H9 (cell line): Measurements from ENCODE around the gene TNIK. TPM values are rescaled to one million over a fixed set of nuclear protein-coding genes. Genes with fewer than 3 reads are reported as not detected.

Experiments used
- DNase-seq: peaks from one replicate; pipeline ENCODE4 v3.0.0-alpha.2; 2017
- H2AFZ ChIP-seq: one replicate; pipeline ENCODE4 v1.6.1; 2013; ENCODE audit warnings: mild to moderate bottlenecking, low read length, control low read depth, moderate library complexity
- H2AK5ac ChIP-seq: 2 replicates; pipeline ENCODE4 v1.6.1; 2013; ENCODE audit warnings: low read length, control low read depth, mixed read lengths; ENCODE audit not compliant: insufficient read length
- H2BK120ac ChIP-seq: one replicate; pipeline ENCODE4 v1.6.1; 2013; ENCODE audit warnings: low read depth, mild to moderate bottlenecking, low read length, control low read depth, inconsistent platforms; ENCODE audit not compliant: poor library complexity, severe bottlenecking
- H2BK12ac ChIP-seq: 2 replicates; pipeline ENCODE4 v1.6.1; 2013; ENCODE audit warnings: low read length, control low read depth, mixed read lengths, low read depth; ENCODE audit not compliant: insufficient read length
- H2BK15ac ChIP-seq: 2 replicates; pipeline ENCODE4 v1.6.1; 2013; ENCODE audit warnings: low read depth, low read length, control low read depth
- H2BK20ac ChIP-seq: one replicate; pipeline ENCODE4 v1.6.1; 2013; ENCODE audit warnings: low read depth, mild to moderate bottlenecking, low read length, control low read depth, inconsistent platforms; ENCODE audit not compliant: poor library complexity, severe bottlenecking
- H2BK5ac ChIP-seq: 2 replicates; pipeline ENCODE4 v1.6.1; 2013; ENCODE audit warnings: low read length, control low read depth, mixed read lengths; ENCODE audit not compliant: insufficient read length
- H3K14ac ChIP-seq: 2 replicates; pipeline ENCODE4 v1.6.1; 2013; ENCODE audit warnings: low read length, control low read depth; ENCODE audit not compliant: insufficient read depth
- H3K18ac ChIP-seq: 2 replicates; pipeline ENCODE4 v1.6.1; 2013; ENCODE audit warnings: low read depth, mild to moderate bottlenecking, mixed read lengths, low read length, control low read depth; ENCODE audit not compliant: insufficient read length
- H3K23ac ChIP-seq: 2 replicates; pipeline ENCODE4 v1.6.1; 2013; ENCODE audit warnings: low read length, control low read depth, mixed read lengths, low read depth; ENCODE audit not compliant: insufficient read length
- H3K23me2 ChIP-seq: 2 replicates; pipeline ENCODE4 v1.6.1; 2013; ENCODE audit warnings: low read depth, mild to moderate bottlenecking, mixed read lengths, low read length, control low read depth; ENCODE audit not compliant: insufficient read length, poor library complexity, severe bottlenecking
- H3K27ac ChIP-seq: 2 replicates; pipeline ENCODE4 v1.5.1; 2013; ENCODE audit warnings: low read length, control low read depth, mixed read lengths, low read depth; ENCODE audit not compliant: insufficient read length
- H3K27me3 ChIP-seq: 2 replicates; pipeline ENCODE4 v1.6.1; 2013; ENCODE audit warnings: low read length, control low read depth, inconsistent platforms; ENCODE audit not compliant: insufficient read depth
- H3K4ac ChIP-seq: 2 replicates; pipeline ENCODE4 v1.6.1; 2013; ENCODE audit warnings: low read depth, mild to moderate bottlenecking, control low read depth, inconsistent platforms, low read length, moderate library complexity
- H3K4me1 ChIP-seq: 2 replicates; pipeline ENCODE4 v1.6.1; 2013; ENCODE audit warnings: low read length, control low read depth, inconsistent platforms; ENCODE audit not compliant: insufficient read depth
- H3K4me2 ChIP-seq: 2 replicates; pipeline ENCODE4 v1.6.1; 2013; ENCODE audit warnings: low read length, control low read depth, mixed read lengths; ENCODE audit not compliant: insufficient read length, insufficient read depth
- H3K56ac ChIP-seq: 2 replicates; pipeline ENCODE4 v1.6.1; 2013; ENCODE audit warnings: low read depth, mild to moderate bottlenecking, mixed read lengths, low read length, control low read depth; ENCODE audit not compliant: insufficient read length
- H3K79me1 ChIP-seq: 2 replicates; pipeline ENCODE4 v1.6.1; 2013; ENCODE audit warnings: low read depth, mild to moderate bottlenecking, moderate library complexity, low read length, control low read depth, inconsistent platforms; ENCODE audit not compliant: insufficient read depth, poor library complexity, severe bottlenecking
- H3K79me2 ChIP-seq: 2 replicates; pipeline ENCODE4 v1.6.1; 2013; ENCODE audit warnings: low read length, control low read depth, inconsistent platforms; ENCODE audit not compliant: insufficient read depth
- H3K9ac ChIP-seq: 2 replicates; pipeline ENCODE4 v1.6.1; 2013; ENCODE audit warnings: low read length, control low read depth, mixed read lengths; ENCODE audit not compliant: insufficient read length; ENCODE audit errors: extremely low read depth
- H3K9me3 ChIP-seq: one replicate; pipeline ENCODE4 v1.6.1; 2013; ENCODE audit warnings: low read depth, low read length, inconsistent platforms; ENCODE audit not compliant: control insufficient read depth
- H3T11ph ChIP-seq: one replicate; pipeline ENCODE4 v1.6.1; 2013; ENCODE audit warnings: mild to moderate bottlenecking, low read length, control low read depth, inconsistent platforms
- H4K20me1 ChIP-seq: one replicate; pipeline ENCODE4 v1.6.1; 2013; ENCODE audit not compliant: control insufficient read depth, insufficient read length, insufficient read depth
- H4K5ac ChIP-seq: 2 replicates; pipeline ENCODE4 v1.6.1; 2013; ENCODE audit warnings: low read depth, mild to moderate bottlenecking, mixed read lengths, low read length, control low read depth; ENCODE audit not compliant: insufficient read length
- H4K8ac ChIP-seq: replicated peaks from 2 replicates; pipeline ENCODE4 v1.6.1; 2013; ENCODE audit warnings: low read length, control low read depth, mixed read lengths, low read depth; ENCODE audit not compliant: insufficient read length
- H4K91ac ChIP-seq: 2 replicates; pipeline ENCODE4 v1.6.1; 2013; ENCODE audit warnings: low read depth, mild to moderate bottlenecking, moderate library complexity, mixed read lengths, low read length, control low read depth; ENCODE audit not compliant: insufficient read length
- H3K27ac Mint-ChIP-seq, 3 experiments: 2 replicates in 2 of 3; 3 replicates in 1 of 3; pipeline ENCODE4 v1.8.0; 2020 to 2021; ENCODE audit warnings: mixed read lengths in 3 of 3, mild to moderate bottlenecking in 1 of 3, moderate library complexity in 1 of 3
- H3K27me3 Mint-ChIP-seq: 2 replicates; pipeline ENCODE4 v1.8.0; 2021; ENCODE audit warnings: low read depth, mild to moderate bottlenecking, moderate library complexity, mixed read lengths
- H3K36me3 Mint-ChIP-seq, 3 experiments: 2 replicates in 2 of 3; 3 replicates in 1 of 3; pipeline ENCODE4 v1.8.0; 2020 to 2021; ENCODE audit warnings: low read depth in 3 of 3, mixed read lengths in 3 of 3; ENCODE audit not compliant: insufficient read depth in 1 of 3
- H3K4me1 Mint-ChIP-seq, 2 experiments: 2 replicates each; pipeline ENCODE4 v1.8.0; 2020; ENCODE audit warnings: mixed read lengths in 2 of 2
- H3K4me3 Mint-ChIP-seq, 2 experiments: 2 replicates in 1 of 2; 3 replicates in 1 of 2; pipeline ENCODE4 v1.8.0; 2020 to 2021; ENCODE audit warnings: mild to moderate bottlenecking in 2 of 2, mixed read lengths in 2 of 2, moderate library complexity in 1 of 2
- H3K9me3 Mint-ChIP-seq, 2 experiments: 2 replicates in 1 of 2; 3 replicates in 1 of 2; pipeline ENCODE4 v1.8.0; 2020; ENCODE audit warnings: mild to moderate bottlenecking in 2 of 2, mixed read lengths in 2 of 2, moderate library complexity in 1 of 2
- WGBS: extraction: QIAGEN DNeasy Blood & Tissue Kit; methylation state at CpG from one replicate; pipeline ENCODE4 v1.1.7; 2013; ENCODE audit warnings: missing lambda C conversion rate, low lambda C conversion rate, mixed read lengths; ENCODE audit not compliant: insufficient read length; ENCODE audit errors: extremely low coverage; 5-methylcytosine and 5-hydroxymethylcytosine counted together
- total RNA-seq: library from RNA; stranded (reverse); gene quantifications from 2 replicates; pipeline ENCODE4 v1.2.1, GENCODE V29; 2021
- TF ChIP-seq, protein P1 (sequence below): fragments of 200-600 bp; sonication (generic); conservative IDR thresholded peaks from 3 replicates; pipeline ENCODE4 v1.8.0; 2021; ENCODE audit warnings: antibody characterized with exemption, mild to moderate bottlenecking

Gene TNIK
- total RNA-seq, 1 experiment from 2014 or later = 15.9 TPM

DNA sequence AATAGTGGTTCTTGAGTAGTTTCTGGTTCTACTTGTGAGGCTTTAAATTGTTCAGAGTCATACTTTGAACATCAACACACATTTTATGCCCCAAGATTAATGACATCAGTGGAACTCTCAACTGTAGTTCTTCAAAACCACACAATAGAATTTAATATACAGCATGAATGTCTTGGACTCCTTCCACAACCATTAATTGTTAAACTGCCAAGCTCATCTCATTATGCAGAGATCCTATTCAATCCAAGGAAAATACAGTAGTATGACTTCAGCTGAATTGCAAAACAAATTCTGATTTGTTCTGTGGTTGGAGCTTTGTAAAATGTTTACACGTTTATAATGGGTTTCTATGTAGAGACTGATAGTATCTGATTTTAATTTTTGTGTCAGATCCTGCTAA is 234.5 kb downstream of the TNIK start:
- Histone ChIP-seq H3K4me2 (no peak overlapping the region), H3K9me3 (no peaks in the 10 kb centered on the region), H3K23me2 (no peaks in the 10 kb centered on the region), H2BK15ac (no peak overlapping the region), H2BK20ac (no peak overlapping the region), H3K4ac (no peak overlapping the region), H3K23ac (no peak overlapping the region), H4K20me1 (no peaks in the 10 kb centered on the region), H3K9ac (no peak overlapping the region), H2BK120ac (no peak overlapping the region), H3K4me1 (no peaks in the 10 kb centered on the region), H2BK5ac (no peak overlapping the region), H3T11ph (no peak overlapping the region), H3K14ac (no peak overlapping the region), H4K8ac (no peak overlapping the region), H3K56ac (no peak overlapping the region), H2AFZ (no peak overlapping the region), H2BK12ac (no peak overlapping the region), H3K27ac (no peak overlapping the region), H3K79me2 (peaks cover 1% of the 10 kb centered on the region; the same call in 1 of the 2 replicates), H3K18ac (no peak overlapping the region), H2AK5ac (no peak overlapping the region), H3K27me3 (no peaks in the 10 kb centered on the region), H4K5ac (no peak overlapping the region), H4K91ac (no peak overlapping the region), H3K79me1 (no peaks in the 10 kb centered on the region)
- H3K36me3 Mint-ChIP-seq = peaks cover 4 to 13% (median 5%) of the 10 kb centered on the region in 3 experiments; a peak in 5 of 7 replicates
- WGBS = no CpG with 5 or more reads among the region's 1 CpG
- no peak overlapping the region for H3K27ac Mint-ChIP-seq
- peaks cover 2 to 3% of the 10 kb centered on the region in 2 experiments; a peak in 2 of 4 replicates for H3K4me1 Mint-ChIP-seq
- DNase-seq = no peak
- H3K4me3 Mint-ChIP-seq = no peak overlapping the region
- H3K27me3 Mint-ChIP-seq = no peaks in the 10 kb centered on the region
- TF ChIP-seq, protein P1, sequence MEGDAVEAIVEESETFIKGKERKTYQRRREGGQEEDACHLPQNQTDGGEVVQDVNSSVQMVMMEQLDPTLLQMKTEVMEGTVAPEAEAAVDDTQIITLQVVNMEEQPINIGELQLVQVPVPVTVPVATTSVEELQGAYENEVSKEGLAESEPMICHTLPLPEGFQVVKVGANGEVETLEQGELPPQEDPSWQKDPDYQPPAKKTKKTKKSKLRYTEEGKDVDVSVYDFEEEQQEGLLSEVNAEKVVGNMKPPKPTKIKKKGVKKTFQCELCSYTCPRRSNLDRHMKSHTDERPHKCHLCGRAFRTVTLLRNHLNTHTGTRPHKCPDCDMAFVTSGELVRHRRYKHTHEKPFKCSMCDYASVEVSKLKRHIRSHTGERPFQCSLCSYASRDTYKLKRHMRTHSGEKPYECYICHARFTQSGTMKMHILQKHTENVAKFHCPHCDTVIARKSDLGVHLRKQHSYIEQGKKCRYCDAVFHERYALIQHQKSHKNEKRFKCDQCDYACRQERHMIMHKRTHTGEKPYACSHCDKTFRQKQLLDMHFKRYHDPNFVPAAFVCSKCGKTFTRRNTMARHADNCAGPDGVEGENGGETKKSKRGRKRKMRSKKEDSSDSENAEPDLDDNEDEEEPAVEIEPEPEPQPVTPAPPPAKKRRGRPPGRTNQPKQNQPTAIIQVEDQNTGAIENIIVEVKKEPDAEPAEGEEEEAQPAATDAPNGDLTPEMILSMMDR = no peak
- peaks cover 2 to 3% of the 10 kb centered on the region in 2 experiments; a peak in 2 of 5 replicates for H3K9me3 Mint-ChIP-seq
